Measurements from ENCODE around the gene EZH2. TPM values are rescaled to one million over a fixed set of nuclear protein-coding genes. Genes with fewer than 3 reads are reported as not detected.

EZH2 gene
- total RNA-seq, 1 experiment from 2014 or later: 39.5 TPM

- no peak for DNase-seq (ENCODE audit: low spot score)
Observed at GRCh38 chr7:148763622-148764021, 120.5 kb downstream of the EZH2 start.

DNA sequence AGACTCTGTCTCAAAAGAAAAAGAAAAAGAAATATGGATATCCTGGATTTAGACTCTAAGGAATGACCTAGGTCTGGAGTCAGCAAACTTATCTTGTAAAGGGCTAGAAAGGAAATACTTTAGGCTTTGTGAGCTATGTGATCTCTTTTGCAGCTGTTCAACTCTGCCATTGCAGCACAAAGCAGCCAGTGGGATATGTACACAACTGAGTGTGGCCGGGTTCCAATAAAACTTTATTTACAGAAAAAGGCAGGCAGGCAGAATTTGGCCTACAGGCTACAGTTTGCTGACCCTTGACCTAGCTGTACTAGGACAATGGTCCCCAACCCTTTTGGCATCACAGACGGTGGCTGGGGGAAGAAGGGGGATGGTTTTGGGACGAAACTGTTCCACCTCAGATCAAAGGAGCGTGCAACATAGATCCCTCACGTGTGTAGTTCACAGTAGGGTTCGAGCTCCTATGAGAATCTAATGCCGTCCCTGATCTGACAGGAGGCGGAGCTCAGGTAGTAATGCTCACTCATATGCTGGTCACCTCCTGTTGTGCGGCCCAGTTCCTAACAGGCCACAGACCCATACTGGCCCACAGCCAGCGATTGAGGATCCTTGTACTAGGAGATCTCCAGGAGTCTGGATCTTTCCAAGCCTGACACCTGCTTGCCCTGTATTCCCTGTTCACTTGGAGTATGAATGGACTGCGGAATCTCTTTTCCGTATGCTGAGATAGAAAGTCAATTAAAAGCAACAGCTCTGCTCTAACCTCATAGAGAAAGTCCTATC, 122.4 kb downstream of the EZH2 start:
- no peak for DNase-seq (ENCODE audit: low spot score)

Other genes starting within 250 kb of the EZH2 start
- 51.1 and 57.4 TPM in 2 replicates for gene CUL1, start 185.4 kb downstream of the EZH2 start, total RNA-seq (2014; rRNA removed; shearing (Covaris generic))
- 228 and 275 TPM in 2 replicates for gene PDIA4, start 144.2 kb upstream of the EZH2 start, total RNA-seq (2014; rRNA removed; shearing (Covaris generic))
- gene ZNF786, start 206.4 kb upstream of the EZH2 start, total RNA-seq (2014; rRNA removed; shearing (Covaris generic)): 3.4 and 5.8 TPM in 2 replicates
- gene ZNF425, start 242.0 kb upstream of the EZH2 start, total RNA-seq (2014; rRNA removed; shearing (Covaris generic)): 1.9 and 2.7 TPM in 2 replicates

Data from A172 (cell line).